Keratinocyte (primary cell): Measurements from ENCODE around the gene DPM3. TPM values are rescaled to one million over a fixed set of nuclear protein-coding genes. Genes with fewer than 3 reads are reported as not detected.
A peak's percentile ranks its signal among the peaks of the same experiment; 100 is the strongest.

Experiments used
- DNase-seq: peaks from one replicate; pipeline ENCODE4 v3.0.0-alpha.2; 2011; ENCODE audit warnings: low read depth, missing footprints, low spot score
- FAIRE-seq: peaks from 2 replicates; lab custom pipeline; 2011; peaks lifted over from hg19 to GRCh38; lab: Jason Lieb, UNC
- H2AFZ ChIP-seq: 2 replicates; pipeline ENCODE4 v1.6.0; 2012; ENCODE audit warnings: low read length, control low read depth, inconsistent platforms; ENCODE audit not compliant: control insufficient read depth
- H3K27ac ChIP-seq: 2 replicates; pipeline ENCODE4 v1.5.1; 2011; ENCODE audit warnings: low read length; ENCODE audit not compliant: control insufficient read depth, insufficient read depth
- H3K27me3 ChIP-seq: 3 replicates; pipeline ENCODE4 v1.6.0; 2011; ENCODE audit warnings: low read length; ENCODE audit not compliant: control insufficient read depth, insufficient read depth; ENCODE audit errors: extremely low read depth
- H3K36me3 ChIP-seq, 2 experiments: 2 replicates in 1 of 2; 3 replicates in 1 of 2; pipeline ENCODE4 v1.5.1; 2011; ENCODE audit warnings: low read length in 2 of 2, mild to moderate bottlenecking in 1 of 2; ENCODE audit not compliant: control insufficient read depth in 2 of 2, insufficient read depth in 2 of 2; ENCODE audit errors: extremely low read depth in 1 of 2
- H3K4me1 ChIP-seq: 3 replicates; pipeline ENCODE4 v1.5.1; 2011; ENCODE audit warnings: low read length; ENCODE audit not compliant: control insufficient read depth, insufficient read depth; ENCODE audit errors: extremely low read depth
- H3K4me2 ChIP-seq: 3 replicates; pipeline ENCODE4 v1.6.0; 2011; ENCODE audit warnings: low read depth, low read length; ENCODE audit not compliant: control insufficient read depth, insufficient read depth; ENCODE audit errors: extremely low read depth
- H3K4me3 ChIP-seq, 3 experiments: fragments of 200-600 bp in 1 of 3; sonication (generic) in 1 of 3; 2 replicates in 2 of 3; 3 replicates in 1 of 3; pipeline ENCODE4 v1.5.1; 2011 to 2016; ENCODE audit warnings: low read length in 3 of 3, mild to moderate bottlenecking in 3 of 3, control low read depth in 2 of 3, inconsistent platforms in 1 of 3, low read depth in 1 of 3, mixed read lengths in 1 of 3, mixed run types in 1 of 3, moderate library complexity in 1 of 3; ENCODE audit not compliant: control insufficient read depth in 2 of 3, insufficient read depth in 2 of 3; ENCODE audit errors: extremely low read depth in 1 of 3
- H3K79me2 ChIP-seq: 2 replicates; pipeline ENCODE4 v1.6.0; 2012; ENCODE audit warnings: low read length; ENCODE audit not compliant: control insufficient read depth, insufficient read depth
- H3K9ac ChIP-seq: 3 replicates; pipeline ENCODE4 v1.6.0; 2011; ENCODE audit warnings: low read length; ENCODE audit not compliant: control insufficient read depth, insufficient read depth; ENCODE audit errors: extremely low read depth
- H3K9me1 ChIP-seq: 3 replicates; pipeline ENCODE4 v1.6.0; 2011; ENCODE audit warnings: low read length; ENCODE audit not compliant: control insufficient read depth, insufficient read depth; ENCODE audit errors: extremely low read depth
- H3K9me3 ChIP-seq: 2 replicates; pipeline ENCODE4 v1.5.1; 2012; ENCODE audit warnings: low read depth, low read length; ENCODE audit not compliant: control insufficient read depth
- H4K20me1 ChIP-seq: 3 replicates; pipeline ENCODE4 v1.6.0; 2011; ENCODE audit warnings: low read length; ENCODE audit not compliant: control insufficient read depth, insufficient read depth; ENCODE audit errors: extremely low read depth
- EZH2 ChIP-seq: IDR thresholded peaks from one replicate; pipeline ENCODE4 v1.6.1; 2012; ENCODE audit warnings: inconsistent platforms, mild to moderate bottlenecking, low read length, moderate library complexity
- dilution Hi-C: fragments of 300-500 bp; cut with MboI; formaldehyde crosslinking; loops from one replicate; pipeline ENCODE4 v1.7.0; 2020; ENCODE audit warnings: low sequenced_read_pairs; ENCODE audit not compliant: extremely low pct_ligation_motif_present
- polyA plus RNA-seq, 5 experiments: library from polyadenylated mRNA; depleted of rRNA in 3 of 5; stranded (reverse) in 3 of 5; stranded (forward) in 1 of 5; unstranded in 1 of 5; fragments of >200 nt; gene quantifications; 1 replicate in 1 of 5; 2 replicates in 3 of 5; 3 replicates in 1 of 5; pipeline versions ENCODE4 v1.2.1 to v1.2.3, GENCODE V29; 2011 to 2012; ENCODE audit warnings: missing spikeins in 2 of 5, low read depth in 1 of 5, low replicate concordance in 1 of 5
- TF ChIP-seq, protein P1 (sequence below), 3 experiments: IDR thresholded peaks in 1 of 3; conservative IDR thresholded peaks in 1 of 3; optimal IDR thresholded peaks in 1 of 3; 2 replicates in 2 of 3; 3 replicates in 1 of 3; pipeline versions ENCODE3 to v1.5.1; 2011; ENCODE audit warnings: low read length in 3 of 3, mild to moderate bottlenecking in 3 of 3, moderate library complexity in 2 of 3, control low read depth in 1 of 3, inconsistent platforms in 1 of 3; ENCODE audit not compliant: insufficient read depth in 2 of 3; ENCODE audit errors: extremely low read depth in 1 of 3

Gene DPM3
- polyA plus RNA-seq, 1 donor (not counting 4 experiments of a cell fraction or from before 2014, with no cell fraction given) = 29.3 TPM

DNA sequence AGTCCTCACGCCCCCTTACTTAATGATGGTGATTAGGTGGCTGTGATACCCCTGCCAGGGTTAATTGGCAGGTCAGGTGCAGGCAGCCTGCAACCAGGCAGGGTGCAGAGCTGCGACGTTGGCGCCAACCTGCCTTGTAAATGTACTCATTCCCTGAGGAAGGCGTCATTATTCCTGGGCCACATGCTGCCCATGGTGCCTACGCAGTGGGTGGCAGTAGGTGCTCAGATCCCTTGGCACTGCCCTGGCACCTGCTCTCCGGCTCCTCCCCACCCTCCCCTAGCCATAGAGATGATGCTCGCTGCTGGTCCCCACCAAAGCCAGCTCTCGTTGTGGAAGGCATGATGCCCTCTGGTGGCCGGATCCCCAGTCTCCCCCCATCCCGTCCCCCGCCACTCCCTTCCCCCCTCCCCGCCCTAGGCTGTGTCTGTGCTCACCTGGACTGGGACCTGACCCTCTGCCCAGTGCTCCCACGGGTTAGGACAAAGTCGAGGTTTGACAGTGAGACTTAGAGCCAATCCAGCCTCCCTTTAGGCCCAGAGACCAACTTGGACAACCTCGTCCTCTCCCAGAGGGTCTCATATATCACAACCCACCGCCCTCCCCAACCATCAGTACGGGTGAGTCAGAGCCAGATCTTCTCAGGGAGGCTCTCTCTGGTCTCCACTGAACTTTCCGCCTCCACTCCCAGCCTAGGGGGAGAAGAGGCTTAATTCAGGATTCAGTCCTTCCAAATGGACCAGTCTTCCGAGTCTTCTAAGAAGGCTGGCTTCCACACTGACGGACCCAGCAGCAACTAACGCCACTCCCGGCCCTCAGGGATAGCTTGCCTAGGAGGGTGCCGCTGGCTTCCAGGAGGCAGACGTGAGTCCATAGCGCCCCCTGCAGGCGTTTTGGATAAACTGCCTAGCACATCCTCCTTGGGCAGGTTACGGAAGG is 27.1 kb upstream of the DPM3 start:
- no peak overlapping the region for H3K27ac ChIP-seq
- DNase-seq = peak; percentile 68
- peak; percentile 73 for FAIRE-seq
- no peak overlapping the region for H3K4me3 ChIP-seq
- peaks cover 9 to 12% of the 10 kb centered on the region in 2 experiments for H3K36me3 ChIP-seq
- H3K4me1 ChIP-seq = peaks cover 12% of the 10 kb centered on the region
- H3K4me2 ChIP-seq = peak overlapping the region; percentile 42
- no peak overlapping the region for H3K9ac ChIP-seq
- dilution Hi-C loops = no loop called here
- H3K79me2 ChIP-seq = peaks cover 10% of the 10 kb centered on the region
- H2AFZ ChIP-seq = no peak overlapping the region
- H3K9me1 ChIP-seq = no peaks in the 10 kb centered on the region
- H3K27me3 ChIP-seq = no peaks in the 10 kb centered on the region
- H3K9me3 ChIP-seq = no peaks in the 10 kb centered on the region
- H4K20me1 ChIP-seq = no peaks in the 10 kb centered on the region
- TF ChIP-seq, protein P1, sequence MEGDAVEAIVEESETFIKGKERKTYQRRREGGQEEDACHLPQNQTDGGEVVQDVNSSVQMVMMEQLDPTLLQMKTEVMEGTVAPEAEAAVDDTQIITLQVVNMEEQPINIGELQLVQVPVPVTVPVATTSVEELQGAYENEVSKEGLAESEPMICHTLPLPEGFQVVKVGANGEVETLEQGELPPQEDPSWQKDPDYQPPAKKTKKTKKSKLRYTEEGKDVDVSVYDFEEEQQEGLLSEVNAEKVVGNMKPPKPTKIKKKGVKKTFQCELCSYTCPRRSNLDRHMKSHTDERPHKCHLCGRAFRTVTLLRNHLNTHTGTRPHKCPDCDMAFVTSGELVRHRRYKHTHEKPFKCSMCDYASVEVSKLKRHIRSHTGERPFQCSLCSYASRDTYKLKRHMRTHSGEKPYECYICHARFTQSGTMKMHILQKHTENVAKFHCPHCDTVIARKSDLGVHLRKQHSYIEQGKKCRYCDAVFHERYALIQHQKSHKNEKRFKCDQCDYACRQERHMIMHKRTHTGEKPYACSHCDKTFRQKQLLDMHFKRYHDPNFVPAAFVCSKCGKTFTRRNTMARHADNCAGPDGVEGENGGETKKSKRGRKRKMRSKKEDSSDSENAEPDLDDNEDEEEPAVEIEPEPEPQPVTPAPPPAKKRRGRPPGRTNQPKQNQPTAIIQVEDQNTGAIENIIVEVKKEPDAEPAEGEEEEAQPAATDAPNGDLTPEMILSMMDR (optimal IDR thresholded peaks at IDR 0.05 in 1 of 3, IDR thresholded peaks at IDR 0.05 in 1 of 3, conservative IDR thresholded peaks at IDR 0.05 in 1 of 3; ENCODE audit: extremely low read depth in 1 of 3, insufficient read depth in 2 of 3, low read length in 3 of 3) = peak; percentile 92 to 99 (median 98)
- TF ChIP-seq EZH2 = no peak

DNA sequence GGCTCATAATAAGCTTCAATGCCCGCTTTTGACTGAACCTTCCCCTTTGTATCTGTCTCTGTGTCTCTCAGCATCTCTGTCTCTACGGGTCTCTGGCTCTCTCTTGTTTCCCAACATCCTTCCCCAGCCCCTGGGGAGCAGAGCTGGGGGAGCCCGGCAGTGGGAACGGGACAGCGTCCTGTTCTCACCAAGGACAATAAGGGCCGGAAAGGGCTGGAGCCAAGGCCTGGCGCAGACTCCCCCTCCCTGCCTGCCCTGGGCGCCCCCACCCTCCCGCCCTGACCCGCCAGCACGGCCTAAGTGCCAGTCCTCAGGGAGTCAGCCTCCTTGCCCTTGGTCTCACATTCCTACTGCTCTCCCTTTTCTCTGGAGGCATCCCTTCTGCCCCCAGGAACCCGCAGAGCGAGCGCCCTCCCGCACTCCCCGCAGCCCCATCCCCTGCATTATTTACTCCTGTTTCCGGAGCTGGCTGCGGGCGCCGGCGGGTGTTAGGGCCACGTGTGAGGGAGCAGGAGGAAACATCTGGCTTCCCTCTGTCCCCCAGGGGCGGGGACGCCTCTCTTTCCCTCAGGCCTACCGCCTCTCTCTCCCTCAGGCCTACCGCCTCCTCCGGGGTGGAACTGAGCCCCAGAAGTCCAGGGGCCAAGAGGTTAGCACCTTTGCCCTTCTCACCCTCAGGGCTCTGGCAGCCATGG is 26.3 kb upstream of the DPM3 start:
- Histone ChIP-seq H3K4me3 (no peak overlapping the region), H3K4me2 (no peak overlapping the region), H3K27ac (no peak overlapping the region), H3K36me3 (peaks cover 9 to 12% of the 10 kb centered on the region in 2 experiments), H2AFZ (no peak overlapping the region), H3K4me1 (peaks cover 4% of the 10 kb centered on the region), H3K79me2 (peaks cover 1% of the 10 kb centered on the region), H3K9me3 (no peaks in the 10 kb centered on the region), H3K9me1 (no peaks in the 10 kb centered on the region), H3K27me3 (no peaks in the 10 kb centered on the region), H3K9ac (no peak overlapping the region), H4K20me1 (no peaks in the 10 kb centered on the region)
- DNase-seq = no peak
- dilution Hi-C loops = no loop called here
- TF ChIP-seq, protein P1 (optimal IDR thresholded peaks at IDR 0.05 in 1 of 3, IDR thresholded peaks at IDR 0.05 in 1 of 3, conservative IDR thresholded peaks at IDR 0.05 in 1 of 3; ENCODE audit: extremely low read depth in 1 of 3, insufficient read depth in 2 of 3, low read length in 3 of 3) = no peak
- no peak for TF ChIP-seq EZH2
- FAIRE-seq = no peak
